HepG2 (cell line): ENCODE measurements around the gene LAMA5. TPM values are rescaled to one million over a fixed set of nuclear protein-coding genes. Genes with fewer than 3 reads are reported as not detected.
A peak's percentile ranks its signal among the peaks of the same experiment; 100 is the strongest.

Experiments used
- ATF7-NPFF ChIP-seq: sonication (generic); formaldehyde crosslinking; IDR thresholded peaks from 2 replicates; pipeline ENCODE4 v1.8.1; 2023; ENCODE audit warnings: mild to moderate bottlenecking, low read depth, missing genetic modification reagents, moderate library complexity
- ETS1 ChIP-seq: sonication (generic); formaldehyde crosslinking; IDR thresholded peaks from 2 replicates; pipeline ENCODE4 v1.4.0; 2020; ENCODE audit warnings: missing genetic modification reagents
- FOXK2 ChIP-seq: fragments of 450-650 bp; IDR thresholded peaks from 2 replicates; pipeline ENCODE4 v1.6.1; 2016
- HDAC6 ChIP-seq: fragments of 200-600 bp; sonication (generic); IDR thresholded peaks from 2 replicates; pipeline ENCODE4 v1.7.0; 2017; ENCODE audit warnings: mild to moderate bottlenecking, antibody characterized with exemption, low read length, low read depth
- HOXA7 ChIP-seq: sonication (generic); formaldehyde crosslinking; IDR thresholded peaks from 2 replicates; pipeline ENCODE4 v1.8.1; 2022; ENCODE audit warnings: mild to moderate bottlenecking, missing genetic modification reagents, moderate library complexity
- NFIB ChIP-seq: sonication (generic); formaldehyde crosslinking; IDR thresholded peaks from 2 replicates; pipeline ENCODE4 v1.9.0; 2021; ENCODE audit warnings: missing genetic modification reagents, mild to moderate bottlenecking, borderline replicate concordance
- ONECUT2 ChIP-seq: sonication (generic); formaldehyde crosslinking; IDR thresholded peaks from 2 replicates; pipeline ENCODE4 v1.4.0; 2020; ENCODE audit warnings: missing genetic modification reagents
- RNF219 ChIP-seq: sonication (generic); formaldehyde crosslinking; IDR thresholded peaks from 2 replicates; pipeline ENCODE4 v1.5.0; 2020; ENCODE audit warnings: mild to moderate bottlenecking, missing genetic modification reagents
- SALL2 ChIP-seq: sonication (generic); formaldehyde crosslinking; IDR thresholded peaks from 2 replicates; pipeline ENCODE4 v1.8.1; 2023; ENCODE audit warnings: mild to moderate bottlenecking, missing genetic modification reagents, inconsistent platforms
- SP5 ChIP-seq: IDR thresholded peaks from 2 replicates; pipeline ENCODE4 v1.6.1; 2016; ENCODE audit warnings: low read depth, borderline replicate concordance
- TARDBP ChIP-seq: sonication (generic); formaldehyde crosslinking; IDR thresholded peaks from 2 replicates; pipeline ENCODE4 v1.8.0; 2022; ENCODE audit warnings: mild to moderate bottlenecking, missing genetic modification reagents
- THAP8 ChIP-seq: sonication (generic); formaldehyde crosslinking; IDR thresholded peaks from 2 replicates; pipeline ENCODE4 v1.5.1; 2020; ENCODE audit warnings: missing genetic modification reagents, mild to moderate bottlenecking, borderline replicate concordance
- ZBTB37 ChIP-seq: sonication (generic); formaldehyde crosslinking; IDR thresholded peaks from 2 replicates; pipeline ENCODE4 v1.4.0; 2020; ENCODE audit warnings: mild to moderate bottlenecking, missing genetic modification reagents
- ZFYVE20 ChIP-seq: sonication (generic); formaldehyde crosslinking; IDR thresholded peaks from 2 replicates; pipeline ENCODE4 v1.8.0; 2023; ENCODE audit warnings: low read depth, mild to moderate bottlenecking, moderate library complexity, missing genetic modification reagents, borderline replicate concordance
- ZKSCAN5 ChIP-seq: sonication (generic); formaldehyde crosslinking; IDR thresholded peaks from 2 replicates; pipeline ENCODE4 v1.5.1; 2020; ENCODE audit warnings: mild to moderate bottlenecking, missing genetic modification reagents
- ZNF10 ChIP-seq: sonication (generic); formaldehyde crosslinking; IDR thresholded peaks from 2 replicates; pipeline ENCODE4 v1.4.0; 2020; ENCODE audit warnings: mild to moderate bottlenecking, low read depth, missing genetic modification reagents, borderline replicate concordance
- ZNF124 ChIP-seq: sonication (generic); formaldehyde crosslinking; IDR thresholded peaks from 2 replicates; pipeline ENCODE4 v1.4.0; 2020; ENCODE audit warnings: missing genetic modification reagents
- ZNF24 ChIP-seq: fragments of 450-650 bp; IDR thresholded peaks from 2 replicates; pipeline ENCODE4 v1.6.1; 2017; ENCODE audit warnings: antibody characterized with exemption, mild to moderate bottlenecking
- ZNF331 ChIP-seq: sonication (generic); formaldehyde crosslinking; IDR thresholded peaks from 2 replicates; pipeline ENCODE4 v1.4.0; 2020; ENCODE audit warnings: missing genetic modification reagents
- ZNF512 ChIP-seq: sonication (generic); formaldehyde crosslinking; IDR thresholded peaks from 2 replicates; pipeline ENCODE4 v1.4.0; 2020; ENCODE audit warnings: mild to moderate bottlenecking, missing genetic modification reagents
- ZNF549 ChIP-seq: sonication (generic); formaldehyde crosslinking; IDR thresholded peaks from 2 replicates; pipeline ENCODE4 v1.5.0; 2020; ENCODE audit warnings: missing genetic modification reagents
- ZNF672 ChIP-seq: sonication (generic); formaldehyde crosslinking; IDR thresholded peaks from 2 replicates; pipeline ENCODE4 v1.8.1; 2022; ENCODE audit warnings: missing genetic modification reagents
- ZNF792 ChIP-seq: IDR thresholded peaks from 2 replicates; pipeline ENCODE4 v1.6.1; 2016
- ZNF878 ChIP-seq: sonication (generic); formaldehyde crosslinking; IDR thresholded peaks from 2 replicates; pipeline ENCODE4 v1.8.1; 2023; ENCODE audit warnings: mild to moderate bottlenecking, missing genetic modification reagents, moderate library complexity
- polyA plus RNA-seq, 8 experiments: library from polyadenylated mRNA; depleted of rRNA in 3 of 8; stranded (reverse) in 7 of 8; unstranded in 1 of 8; fragments of >200 nt; fragmentation: Illumina TruSeq in 4 of 8; extraction: Trizol in 4 of 8; gene quantifications; 2 replicates each; pipeline versions ENCODE4 v1.2.1 to v1.2.3, GENCODE V29; 2011 to 2016; ENCODE audit warnings: low read depth in 4 of 8, missing spikeins in 1 of 8, mixed read lengths in 1 of 8; ENCODE audit not compliant: insufficient read depth in 1 of 8
- total RNA-seq, 5 experiments: library from RNA; depleted of rRNA; stranded (reverse); fragments of >200 nt; fragmentation: Illumina TruSeq; extraction: Trizol; gene quantifications; 2 replicates each; pipeline ENCODE4 v1.2.3, GENCODE V29; 2016; ENCODE audit warnings: low read depth in 1 of 5

Gene LAMA5
- total and polyA plus RNA-seq, 2 of the 13 experiments (the other 11 are each of a cell fraction or from before 2014, with no cell fraction given), result 21.0 to 44.7 TPM

GRCh38 chr20:62368976-62369814 lies 2.1 kb upstream of the LAMA5 start (continued):
- no peak for TF ChIP-seq ZNF878 (CRISPR knock-in tag)
- 0 out of 2 replicates have a peak, but pooled peaks have one; percentile 32 for TF ChIP-seq ZFYVE20 (CRISPR knock-in tag)
- no peak for TF ChIP-seq ZNF10 (CRISPR knock-in tag)
- no peak for TF ChIP-seq ZBTB37
- peak; percentile 61; the same call in 1 of the 2 replicates for TF ChIP-seq ATF7-NPFF (CRISPR knock-in tag)
- no peak for TF ChIP-seq RNF219 (CRISPR knock-in tag)
- TF ChIP-seq HDAC6, result no peak
- TF ChIP-seq HOXA7 (CRISPR knock-in tag), result no peak
- no peak; the same call in 1 of the 2 replicates for TF ChIP-seq SALL2 (CRISPR knock-in tag)
- TF ChIP-seq ZNF792 (CRISPR knock-in tag), result no peak
- no peak for TF ChIP-seq ZNF672 (CRISPR knock-in tag)
- TF ChIP-seq ZNF124 (CRISPR knock-in tag), result no peak
- no peak for TF ChIP-seq ZNF512 (CRISPR knock-in tag)
- TF ChIP-seq ZNF331 (CRISPR knock-in tag), result peak; percentile 44
- TF ChIP-seq ZNF24, result no peak
- TF ChIP-seq TARDBP (CRISPR knock-in tag), result no peak; the same call in 1 of the 2 replicates
- no peak for TF ChIP-seq NFIB (CRISPR knock-in tag)
- TF ChIP-seq ETS1 (CRISPR knock-in tag), result 0 out of 2 replicates have a peak, but pooled peaks have one; percentile 74
- TF ChIP-seq SP5 (CRISPR knock-in tag), result 0 out of 2 replicates have a peak, but pooled peaks have one; percentile 24
- no peak for TF ChIP-seq ZNF549 (CRISPR knock-in tag)
- no peak for TF ChIP-seq ONECUT2 (CRISPR knock-in tag)
- no peak for TF ChIP-seq FOXK2
- 0 out of 2 replicates have a peak, but pooled peaks have one; percentile 5 for TF ChIP-seq THAP8 (CRISPR knock-in tag)
- no peak; the same call in 1 of the 2 replicates for TF ChIP-seq ZKSCAN5 (CRISPR knock-in tag)
